Measurements from ENCODE around the gene UBE2G1. TPM values are rescaled to one million over a fixed set of nuclear protein-coding genes. Genes with fewer than 3 reads are reported as not detected.
A peak's percentile ranks its signal among the peaks of the same experiment; 100 is the strongest.

Gene UBE2G1
- total RNA-seq, 1 donor, result 36.2 TPM

DNA sequence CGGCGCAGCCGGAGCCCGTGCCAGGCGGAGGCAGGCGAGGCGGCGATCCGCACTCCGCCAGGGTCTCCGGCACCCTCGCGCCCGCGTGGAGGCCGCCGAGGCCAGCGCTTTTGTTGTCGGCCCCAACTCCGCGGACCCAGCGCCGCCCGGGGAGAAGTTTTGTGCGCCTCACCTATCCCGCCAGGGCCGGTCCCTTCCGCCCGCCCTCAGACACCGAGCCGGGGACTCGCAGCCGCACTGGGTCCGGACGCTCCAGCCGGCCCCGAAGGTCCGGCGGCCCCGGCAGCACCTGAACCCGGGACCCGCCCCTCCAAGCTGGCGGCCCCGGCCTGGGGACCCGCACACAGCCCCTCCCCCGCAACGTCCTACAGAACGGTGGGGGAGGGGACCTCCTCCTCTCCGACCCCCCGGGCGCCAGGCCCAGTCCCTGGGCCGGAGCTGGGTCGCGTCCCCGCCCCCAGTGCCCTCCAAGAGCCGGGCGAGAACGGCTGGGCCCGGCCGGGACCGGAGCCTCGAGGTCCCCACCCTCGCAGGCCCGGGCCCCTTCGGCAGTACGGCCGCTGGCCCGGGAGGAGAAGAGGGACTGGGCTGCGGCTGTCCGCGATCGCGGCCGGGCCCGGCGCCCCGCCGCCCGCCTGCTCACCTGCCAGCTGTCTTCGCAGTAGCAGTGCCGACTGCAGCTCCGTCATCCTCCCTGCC is 698 bp downstream of the UBE2G1 start:
- DNase-seq (ENCODE audit: insufficient read length, low spot score, missing footprints), result no peak
- Histone ChIP-seq H2AFZ (ENCODE audit: low read length) (peak overlapping the region; percentile 59), H3K4me2 (ENCODE audit: insufficient read depth, low read length) (peak overlapping the region; percentile 88), H3K27ac (ENCODE audit: low read depth, low read length) (peak overlapping the region; percentile 76), H4K20me1 (ENCODE audit: insufficient read depth, low read length) (peaks cover 29% of the 10 kb centered on the region), H3K4me1 (ENCODE audit: insufficient read depth, low read length) (peaks cover 4% of the 10 kb centered on the region), H3K9me3 (ENCODE audit: low read depth, low read length) (no peaks in the 10 kb centered on the region), H3K27me3 (ENCODE audit: insufficient read depth, low read length) (no peaks in the 10 kb centered on the region), H3K36me3 (ENCODE audit: insufficient read depth, low read length) (no peaks in the 10 kb centered on the region), H3K79me2 (ENCODE audit: insufficient read depth, low read length) (peaks cover 53% of the 10 kb centered on the region), H3K4me3 (ENCODE audit: insufficient read depth, low read length) (peak overlapping the region; percentile 92)
- TF ChIP-seq CTCF (IDR thresholded peaks at IDR 0.05; ENCODE audit: extremely low read depth, low read depth, low read length), result no peak

DNA sequence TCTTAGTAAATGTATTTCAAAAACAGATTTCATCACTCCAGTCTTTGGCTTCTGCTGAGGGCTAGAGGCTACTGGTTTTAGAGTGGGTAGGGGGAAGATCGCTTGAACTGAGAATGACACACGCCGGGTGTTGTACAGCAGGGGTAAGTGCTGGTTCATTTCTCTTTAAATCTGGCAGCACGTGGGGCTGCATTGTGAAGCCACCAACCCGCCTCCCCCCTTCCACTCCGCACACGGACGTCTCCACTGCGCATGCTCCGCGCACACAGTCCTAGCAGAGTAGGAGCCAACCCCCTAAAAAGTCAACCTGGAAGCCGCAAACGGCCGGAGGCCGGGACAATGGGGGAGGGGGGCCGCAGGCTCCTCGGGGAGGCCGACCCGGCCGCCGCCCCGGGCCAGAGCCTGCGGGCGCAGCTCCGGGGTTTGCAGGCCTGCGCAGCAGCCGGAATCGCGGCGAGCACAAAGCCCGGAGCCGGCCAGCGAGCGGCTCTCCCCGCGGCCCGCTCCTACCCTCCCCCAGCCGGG is 1.3 kb downstream of the UBE2G1 start:
- H3K4me1 ChIP-seq (ENCODE audit: insufficient read depth, low read length), result peaks cover 4% of the 10 kb centered on the region
- peak overlapping the region; percentile 59 for H2AFZ ChIP-seq (ENCODE audit: low read length)
- TF ChIP-seq CTCF (IDR thresholded peaks at IDR 0.05; ENCODE audit: extremely low read depth, low read depth, low read length), result no peak
- peaks cover 59% of the 10 kb centered on the region for H3K79me2 ChIP-seq (ENCODE audit: insufficient read depth, low read length)
- no peaks in the 10 kb centered on the region for H3K9me3 ChIP-seq (ENCODE audit: low read depth, low read length)
- no peaks in the 10 kb centered on the region for H3K27me3 ChIP-seq (ENCODE audit: insufficient read depth, low read length)
- no peaks in the 10 kb centered on the region for H3K36me3 ChIP-seq (ENCODE audit: insufficient read depth, low read length)
- peak overlapping the region; percentile 88 for H3K4me2 ChIP-seq (ENCODE audit: insufficient read depth, low read length)
- peaks cover 36% of the 10 kb centered on the region for H4K20me1 ChIP-seq (ENCODE audit: insufficient read depth, low read length)
- DNase-seq (ENCODE audit: insufficient read length, low spot score, missing footprints), result peak; percentile 98
- H3K4me3 ChIP-seq (ENCODE audit: insufficient read depth, low read length), result peak overlapping the region; percentile 92
- peak overlapping the region; percentile 76 for H3K27ac ChIP-seq (ENCODE audit: low read depth, low read length)

DNA sequence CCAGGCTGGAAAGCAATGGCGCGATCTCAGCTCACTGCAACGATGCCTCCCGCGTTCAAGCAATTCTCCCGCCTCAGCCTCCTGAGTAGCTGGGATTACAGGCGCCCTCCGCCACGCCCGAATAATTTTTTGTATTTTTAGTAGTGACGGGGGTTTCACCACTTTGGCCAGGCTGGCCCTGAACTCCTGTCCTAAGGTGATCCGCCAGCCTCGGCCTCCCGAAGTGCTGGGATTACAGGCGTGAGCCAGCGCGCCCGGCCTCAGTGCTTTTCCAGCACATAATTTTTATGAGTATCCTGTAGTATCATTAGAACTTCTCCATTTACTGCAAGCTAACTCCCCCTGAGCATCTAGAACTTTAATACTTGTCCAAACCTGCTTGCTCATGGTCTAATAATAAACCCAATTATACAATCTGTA is 1.8 kb downstream of the UBE2G1 start:
- H4K20me1 ChIP-seq (ENCODE audit: insufficient read depth, low read length), result peaks cover 40% of the 10 kb centered on the region
- no peaks in the 10 kb centered on the region for H3K36me3 ChIP-seq (ENCODE audit: insufficient read depth, low read length)
- peak overlapping the region; percentile 76 for H3K27ac ChIP-seq (ENCODE audit: low read depth, low read length)
- no peaks in the 10 kb centered on the region for H3K27me3 ChIP-seq (ENCODE audit: insufficient read depth, low read length)
- no peak for TF ChIP-seq CTCF (IDR thresholded peaks at IDR 0.05; ENCODE audit: extremely low read depth, low read depth, low read length)
- peak; percentile 71 for DNase-seq (ENCODE audit: insufficient read length, low spot score, missing footprints)
- peaks cover 4% of the 10 kb centered on the region for H3K4me1 ChIP-seq (ENCODE audit: insufficient read depth, low read length)
- peak overlapping the region; percentile 88 for H3K4me2 ChIP-seq (ENCODE audit: insufficient read depth, low read length)
- peak overlapping the region; percentile 92 for H3K4me3 ChIP-seq (ENCODE audit: insufficient read depth, low read length)
- peaks cover 65% of the 10 kb centered on the region for H3K79me2 ChIP-seq (ENCODE audit: insufficient read depth, low read length)
- H2AFZ ChIP-seq (ENCODE audit: low read length), result no peak overlapping the region
- H3K9me3 ChIP-seq (ENCODE audit: low read depth, low read length), result no peaks in the 10 kb centered on the region

DNA sequence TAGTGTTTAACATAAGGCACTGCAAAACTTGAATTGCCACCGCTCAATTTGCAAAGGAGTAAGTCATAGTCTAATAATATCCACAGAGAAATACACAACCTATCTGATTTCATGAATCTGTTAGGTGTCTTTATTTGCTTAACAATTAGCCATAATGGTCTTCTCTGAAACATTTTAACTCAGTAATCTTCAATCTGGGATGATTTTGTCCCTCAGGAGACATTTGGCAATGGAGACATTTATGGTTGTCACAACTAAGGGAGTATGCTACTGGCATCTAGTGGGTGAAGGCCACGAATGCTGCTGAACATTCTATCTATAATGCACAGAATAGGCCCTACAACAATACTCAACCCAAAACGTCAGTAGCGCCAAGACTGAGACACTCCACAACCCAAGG is 4.3 kb downstream of the UBE2G1 start:
- TF ChIP-seq CTCF (IDR thresholded peaks at IDR 0.05; ENCODE audit: extremely low read depth, low read depth, low read length), result peak; percentile 29
- H3K36me3 ChIP-seq (ENCODE audit: insufficient read depth, low read length), result no peaks in the 10 kb centered on the region
- no peaks in the 10 kb centered on the region for H3K9me3 ChIP-seq (ENCODE audit: low read depth, low read length)
- peaks cover 4% of the 10 kb centered on the region for H3K4me1 ChIP-seq (ENCODE audit: insufficient read depth, low read length)
- H3K27ac ChIP-seq (ENCODE audit: low read depth, low read length), result no peak overlapping the region
- no peak for DNase-seq (ENCODE audit: insufficient read length, low spot score, missing footprints)
- H3K79me2 ChIP-seq (ENCODE audit: insufficient read depth, low read length), result peaks cover 89% of the 10 kb centered on the region
- no peak overlapping the region for H3K4me3 ChIP-seq (ENCODE audit: insufficient read depth, low read length)
- H3K4me2 ChIP-seq (ENCODE audit: insufficient read depth, low read length), result no peak overlapping the region
- no peaks in the 10 kb centered on the region for H3K27me3 ChIP-seq (ENCODE audit: insufficient read depth, low read length)
- H2AFZ ChIP-seq (ENCODE audit: low read length), result no peak overlapping the region
- H4K20me1 ChIP-seq (ENCODE audit: insufficient read depth, low read length), result peaks cover 48% of the 10 kb centered on the region

Measured in osteoblast (primary cell).